HCT116 (cell line): ENCODE data around the gene TBC1D12.

Source experiments
- CBX3 ChIP-seq: IDR thresholded peaks from 2 replicates; pipeline ENCODE4 v1.6.1; 2012; ENCODE audit warnings: low read depth
- CEBPB ChIP-seq: IDR thresholded peaks from 2 replicates; pipeline ENCODE4 v1.6.1; 2012; ENCODE audit warnings: low read depth
- CTCF ChIP-seq, 3 experiments: fragments of 200-600 bp in 1 of 3; sonication (generic) in 1 of 3; IDR thresholded peaks in 2 of 3; conservative IDR thresholded peaks in 1 of 3; 2 replicates each; pipeline ENCODE4 v1.5.1; 2012 to 2017; ENCODE audit warnings: low read depth in 2 of 3, low read length in 2 of 3, antibody characterized with exemption in 1 of 3, borderline replicate concordance in 1 of 3, control low read depth in 1 of 3, mild to moderate bottlenecking in 1 of 3, mixed read lengths in 1 of 3, mixed run types in 1 of 3, moderate library complexity in 1 of 3; ENCODE audit not compliant: insufficient read depth in 1 of 3
- EZH2 ChIP-seq: fragments of 200-600 bp; sonication (generic); IDR thresholded peaks from 2 replicates; pipeline ENCODE4 v1.6.1; 2017; ENCODE audit warnings: antibody characterized with exemption, mixed run types
- EZH2phosphoT487 ChIP-seq: fragments of 200-600 bp; IDR thresholded peaks from 2 replicates; pipeline ENCODE4 v1.6.1; 2018; ENCODE audit warnings: antibody characterized with exemption, borderline replicate concordance
- POLR2A ChIP-seq: IDR thresholded peaks from 2 replicates; pipeline ENCODE4 v1.7.0; 2011; ENCODE audit warnings: borderline replicate concordance; ENCODE audit not compliant: insufficient read depth, insufficient read length; ENCODE audit errors: extremely low read depth
- POLR2AphosphoS5 ChIP-seq: IDR thresholded peaks from 2 replicates; pipeline ENCODE4 v1.6.1; 2011; ENCODE audit warnings: mild to moderate bottlenecking, low read depth, low read length, moderate library complexity
- RAD21 ChIP-seq: IDR thresholded peaks from 2 replicates; pipeline ENCODE4 v1.6.1; 2012; ENCODE audit warnings: low read depth, mild to moderate bottlenecking
- SIN3A ChIP-seq: IDR thresholded peaks from 2 replicates; pipeline ENCODE4 v1.6.1; 2012; ENCODE audit warnings: low read depth
- SP1 ChIP-seq: IDR thresholded peaks from 2 replicates; pipeline ENCODE4 v1.6.1; 2012; ENCODE audit warnings: low read depth
- TCF7L2 ChIP-seq: IDR thresholded peaks from 2 replicates; pipeline ENCODE4 v1.7.0; 2011; ENCODE audit warnings: borderline replicate concordance, inconsistent platforms; ENCODE audit not compliant: insufficient read depth, insufficient read length; ENCODE audit errors: extremely low read depth
- ZFX ChIP-seq: fragments of 450-650 bp; IDR thresholded peaks from 2 replicates; pipeline ENCODE4 v1.6.1; 2017
- ZNF274 ChIP-seq: fragments of 200-500 bp; sonication (Bioruptor generic); IDR thresholded peaks from 2 replicates; pipeline ENCODE4 v1.6.1; 2014; ENCODE audit warnings: mild to moderate bottlenecking, low read depth, low read length, inconsistent platforms
- TF ChIP-seq, protein P1 (sequence below): IDR thresholded peaks from 2 replicates; pipeline ENCODE4 v1.6.1; 2012

- TF ChIP-seq CTCF (IDR thresholded peaks at IDR 0.05 in 2 of 3, conservative IDR thresholded peaks at IDR 0.05 in 1 of 3; ENCODE audit: borderline replicate concordance in 1 of 3, insufficient read depth in 1 of 3, low read depth in 2 of 3, low read length in 2 of 3), result no peak
- no peak for TF ChIP-seq RAD21
- TF ChIP-seq POLR2AphosphoS5, result peak; percentile 83
- peak; percentile 91 for TF ChIP-seq SIN3A
- no peak for TF ChIP-seq EZH2
- no peak; the same call in 1 of the 2 replicates for TF ChIP-seq SP1
- TF ChIP-seq POLR2A, result peak; percentile 80
- no peak; the same call in 1 of the 2 replicates for TF ChIP-seq CBX3
- no peak for TF ChIP-seq TCF7L2
- TF ChIP-seq, protein P1, sequence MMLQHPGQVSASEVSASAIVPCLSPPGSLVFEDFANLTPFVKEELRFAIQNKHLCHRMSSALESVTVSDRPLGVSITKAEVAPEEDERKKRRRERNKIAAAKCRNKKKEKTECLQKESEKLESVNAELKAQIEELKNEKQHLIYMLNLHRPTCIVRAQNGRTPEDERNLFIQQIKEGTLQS, result no peak
- TF ChIP-seq ZNF274, result no peak
- TF ChIP-seq ZFX, result peak; percentile 33; the same call in 1 of the 2 replicates
- no peak for TF ChIP-seq EZH2phosphoT487
- no peak for TF ChIP-seq CEBPB
Observed at GRCh38 chr10:94545391-94546048, 143.2 kb downstream of the TBC1D12 start, which contains the start of gene HELLS.
